Bronchial epithelial cell (primary cell): ENCODE data around the gene CCSER1. TPM values are rescaled to one million over a fixed set of nuclear protein-coding genes. Genes with fewer than 3 reads are reported as not detected.

Experiments
- DNase-seq: peaks from one replicate; pipeline ENCODE4 v3.0.0-alpha.2; 2010; ENCODE audit warnings: low read depth
- FAIRE-seq: peaks from 2 replicates; lab custom pipeline; 2011; peaks lifted over from hg19 to GRCh38; lab: Jason Lieb, UNC
- H3K27me3 ChIP-seq: 2 replicates; pipeline ENCODE4 v1.5.1; 2011; ENCODE audit warnings: low read length; ENCODE audit not compliant: control insufficient read depth, insufficient read depth
- H3K36me3 ChIP-seq: 2 replicates; pipeline ENCODE4 v1.5.1; 2011; ENCODE audit warnings: low read length; ENCODE audit not compliant: control insufficient read depth, insufficient read depth
- H3K4me3 ChIP-seq: 2 replicates; pipeline ENCODE4 v1.5.1; 2011; ENCODE audit warnings: mild to moderate bottlenecking, low read depth, low read length, control low read depth
- total RNA-seq: library from RNA; depleted of rRNA; stranded (reverse); fragments of >200 nt; gene quantifications from 2 replicates; pipeline ENCODE4 v1.2.1, GENCODE V29; 2014
- TF ChIP-seq, protein P1 (sequence below): IDR thresholded peaks from 2 replicates; pipeline ENCODE4 v1.5.1; 2011; ENCODE audit warnings: mild to moderate bottlenecking, moderate library complexity, low read length, control low read depth, inconsistent platforms; ENCODE audit not compliant: insufficient read depth, severe bottlenecking

CCSER1 gene
- total RNA-seq, 1 donor from 2014 or later: 6.6 TPM

DNA sequence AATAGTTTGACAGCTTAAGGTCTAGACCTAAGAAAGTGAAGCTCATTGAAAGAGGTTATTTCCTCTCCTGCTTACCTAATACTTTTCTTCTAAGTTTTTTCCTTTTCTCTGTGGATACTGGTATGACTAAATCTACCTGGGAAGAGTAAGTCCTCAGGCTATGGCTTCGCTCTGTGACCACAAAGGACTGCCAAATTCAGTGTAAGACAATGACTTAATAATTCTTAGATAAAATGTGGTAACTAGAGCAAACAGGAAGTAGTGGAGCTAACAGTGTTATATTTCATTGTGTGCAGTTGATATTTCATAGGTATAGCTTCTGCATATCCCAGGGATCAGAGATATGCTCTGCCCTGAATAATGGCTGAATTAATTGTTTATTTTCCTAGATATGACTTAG, 418.9 kb downstream of the CCSER1 start:
- no peak overlapping the region for H3K4me3 ChIP-seq
- TF ChIP-seq, protein P1, sequence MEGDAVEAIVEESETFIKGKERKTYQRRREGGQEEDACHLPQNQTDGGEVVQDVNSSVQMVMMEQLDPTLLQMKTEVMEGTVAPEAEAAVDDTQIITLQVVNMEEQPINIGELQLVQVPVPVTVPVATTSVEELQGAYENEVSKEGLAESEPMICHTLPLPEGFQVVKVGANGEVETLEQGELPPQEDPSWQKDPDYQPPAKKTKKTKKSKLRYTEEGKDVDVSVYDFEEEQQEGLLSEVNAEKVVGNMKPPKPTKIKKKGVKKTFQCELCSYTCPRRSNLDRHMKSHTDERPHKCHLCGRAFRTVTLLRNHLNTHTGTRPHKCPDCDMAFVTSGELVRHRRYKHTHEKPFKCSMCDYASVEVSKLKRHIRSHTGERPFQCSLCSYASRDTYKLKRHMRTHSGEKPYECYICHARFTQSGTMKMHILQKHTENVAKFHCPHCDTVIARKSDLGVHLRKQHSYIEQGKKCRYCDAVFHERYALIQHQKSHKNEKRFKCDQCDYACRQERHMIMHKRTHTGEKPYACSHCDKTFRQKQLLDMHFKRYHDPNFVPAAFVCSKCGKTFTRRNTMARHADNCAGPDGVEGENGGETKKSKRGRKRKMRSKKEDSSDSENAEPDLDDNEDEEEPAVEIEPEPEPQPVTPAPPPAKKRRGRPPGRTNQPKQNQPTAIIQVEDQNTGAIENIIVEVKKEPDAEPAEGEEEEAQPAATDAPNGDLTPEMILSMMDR: no peak
- FAIRE-seq: no peak
- H3K27me3 ChIP-seq: peaks cover 3% of the 10 kb centered on the region
- H3K36me3 ChIP-seq: no peaks in the 10 kb centered on the region
- peak; percentile 96 for DNase-seq

DNA sequence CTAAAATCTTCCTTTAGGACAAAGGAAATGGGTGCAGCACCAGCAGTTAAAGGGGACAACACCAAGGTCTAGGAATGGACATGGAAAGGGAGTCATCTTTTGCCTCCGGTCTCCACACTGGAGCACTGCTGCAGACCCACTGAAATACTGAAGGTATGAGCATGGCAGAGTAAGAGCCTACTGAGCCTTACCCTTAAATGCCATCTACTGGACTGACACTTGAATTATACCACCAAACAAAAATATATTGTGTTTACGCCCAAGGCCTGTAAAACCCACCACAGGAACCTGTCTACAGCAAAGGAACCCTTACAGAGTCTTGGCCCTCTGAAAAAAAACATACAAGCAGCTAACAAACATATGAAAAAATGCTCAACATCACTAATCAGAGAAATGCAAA, 443.4 kb downstream of the CCSER1 start:
- DNase-seq (no peak), FAIRE-seq (no peak)
- Histone ChIP-seq H3K36me3 (no peaks in the 10 kb centered on the region), H3K27me3 (no peaks in the 10 kb centered on the region), H3K4me3 (no peak overlapping the region)
- TF ChIP-seq, protein P1: no peak

DNA sequence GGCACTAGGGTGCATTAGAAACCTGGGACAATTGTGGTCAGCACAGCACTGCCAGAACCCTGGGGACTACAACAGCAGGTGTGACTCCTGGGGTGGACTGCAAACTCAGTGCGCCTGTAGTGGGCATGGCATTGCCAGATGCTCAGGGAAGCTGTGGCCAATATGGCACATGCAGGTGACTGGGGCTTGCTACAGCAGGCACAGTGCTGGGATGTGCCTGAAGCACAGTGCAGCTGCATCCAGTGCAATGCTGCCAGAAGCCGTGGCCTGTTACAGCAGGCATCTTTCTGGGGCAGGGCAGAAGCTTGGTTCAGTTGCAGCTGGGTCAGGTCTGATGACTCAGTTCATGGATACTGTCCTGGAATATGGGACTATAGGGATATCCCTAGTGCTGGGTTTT, 445.8 kb downstream of the CCSER1 start:
- FAIRE-seq (peak; percentile 40), DNase-seq (peak; percentile 41)
- TF ChIP-seq, protein P1: no peak
- H3K36me3 ChIP-seq: no peaks in the 10 kb centered on the region
- H3K27me3 ChIP-seq: no peaks in the 10 kb centered on the region
- H3K4me3 ChIP-seq: no peak overlapping the region

DNA sequence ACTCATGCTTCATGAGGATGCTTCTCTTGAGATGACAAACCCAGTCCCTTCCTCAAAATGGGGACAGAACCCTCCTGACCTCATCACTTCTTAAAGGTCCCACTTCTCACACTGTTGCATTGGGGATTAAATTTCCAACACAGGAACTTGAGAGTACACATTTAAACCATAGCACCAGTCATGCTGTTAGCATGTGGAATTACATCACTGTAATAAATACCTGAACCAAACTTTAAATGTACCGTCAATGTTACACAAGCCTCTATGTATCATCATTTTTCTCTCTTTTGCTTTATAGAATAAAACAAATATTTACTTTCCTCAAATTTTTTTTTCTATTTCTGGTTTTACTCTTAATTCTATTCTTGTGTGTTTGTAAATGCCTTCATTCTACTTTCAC, 448.2 kb downstream of the CCSER1 start:
- Histone ChIP-seq H3K27me3 (no peaks in the 10 kb centered on the region), H3K4me3 (no peak overlapping the region), H3K36me3 (no peaks in the 10 kb centered on the region)
- FAIRE-seq (no peak), DNase-seq (peak; percentile 62)
- TF ChIP-seq, protein P1: no peak

DNA sequence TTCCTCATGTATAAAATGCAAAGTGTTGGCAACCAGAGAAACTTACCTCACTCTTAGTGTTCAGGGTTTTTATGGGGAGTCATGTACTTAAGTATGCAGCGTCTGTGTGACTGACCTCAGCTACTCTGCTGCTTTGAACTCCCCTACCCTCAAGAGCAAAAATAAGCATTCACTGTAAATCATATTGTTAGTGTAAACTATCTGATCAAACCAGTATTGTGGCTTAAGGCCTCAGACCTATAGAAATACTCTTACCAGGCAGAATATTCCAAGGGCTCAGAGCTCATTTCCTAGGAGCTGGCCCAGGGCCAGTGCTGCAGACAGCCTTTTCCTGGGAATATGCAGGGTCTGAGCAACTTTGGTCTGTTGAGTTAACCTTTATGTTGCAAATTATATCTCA, 453.1 kb downstream of the CCSER1 start:
- H3K36me3 ChIP-seq: no peaks in the 10 kb centered on the region
- no peaks in the 10 kb centered on the region for H3K27me3 ChIP-seq
- DNase-seq (no peak), FAIRE-seq (no peak)
- no peak overlapping the region for H3K4me3 ChIP-seq
- TF ChIP-seq, protein P1: no peak

DNA sequence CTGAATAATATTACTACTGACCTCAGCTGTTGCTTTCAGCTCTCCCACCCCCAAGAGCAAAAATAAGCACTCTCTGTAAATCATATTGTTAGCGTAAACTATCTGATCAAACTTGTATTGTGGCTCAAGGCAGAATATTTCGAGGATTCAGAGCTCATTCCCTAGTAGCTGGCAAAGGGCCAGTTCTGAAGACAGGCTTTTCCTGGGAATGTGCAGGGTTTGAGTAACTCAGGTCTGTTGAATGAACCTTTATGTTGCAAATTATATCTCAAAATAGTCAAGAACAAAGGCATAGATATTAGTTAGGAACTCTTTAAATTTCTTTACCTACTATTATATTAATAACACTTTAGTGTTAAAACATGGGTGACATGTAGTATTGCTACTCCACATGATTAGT, 454.9 kb downstream of the CCSER1 start:
- H3K4me3 ChIP-seq: no peak overlapping the region
- FAIRE-seq (no peak), DNase-seq (no peak)
- no peaks in the 10 kb centered on the region for H3K27me3 ChIP-seq
- TF ChIP-seq, protein P1: no peak
- H3K36me3 ChIP-seq: no peaks in the 10 kb centered on the region
